GM12872 (cell line): Measurements from ENCODE around the gene SNX25.

Experiments
- CTCF ChIP-seq: IDR thresholded peaks from 3 replicates; pipeline ENCODE4 v1.5.1; 2011; ENCODE audit warnings: low read depth, mild to moderate bottlenecking, low read length, moderate library complexity; ENCODE audit not compliant: insufficient read depth

SNX25 gene

GRCh38 chr4:185276036-185276435 lies 66.6 kb downstream of the SNX25 start:
- no peak for TF ChIP-seq CTCF

- TF ChIP-seq CTCF, result no peak
Measured at GRCh38 chr4:185278716-185279115, 69.3 kb downstream of the SNX25 start.

GRCh38 chr4:185280608-185281007 lies 71.2 kb downstream of the SNX25 start:
- no peak for TF ChIP-seq CTCF

- no peak for TF ChIP-seq CTCF
Measured at GRCh38 chr4:185282968-185283367, 73.6 kb downstream of the SNX25 start.

DNA sequence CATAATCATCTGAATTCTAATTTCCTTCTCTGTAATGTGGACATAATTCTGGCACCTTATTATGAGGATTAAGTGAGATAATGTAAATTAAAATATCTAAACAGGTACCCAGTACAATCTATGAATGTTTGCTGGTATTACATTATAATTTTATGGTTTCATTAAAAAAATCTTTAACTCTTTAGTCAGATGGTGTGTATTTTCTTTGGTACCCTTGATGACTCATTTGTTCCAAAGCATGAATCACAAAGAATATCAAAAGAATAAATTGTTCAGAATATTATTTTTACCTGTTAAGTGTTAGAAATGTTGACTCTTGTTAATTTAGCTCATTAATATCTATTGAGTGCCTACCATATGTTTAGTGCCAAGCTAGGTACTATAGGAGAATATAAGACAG lies 74.3 kb downstream of the SNX25 start:
- TF ChIP-seq CTCF, result no peak

DNA sequence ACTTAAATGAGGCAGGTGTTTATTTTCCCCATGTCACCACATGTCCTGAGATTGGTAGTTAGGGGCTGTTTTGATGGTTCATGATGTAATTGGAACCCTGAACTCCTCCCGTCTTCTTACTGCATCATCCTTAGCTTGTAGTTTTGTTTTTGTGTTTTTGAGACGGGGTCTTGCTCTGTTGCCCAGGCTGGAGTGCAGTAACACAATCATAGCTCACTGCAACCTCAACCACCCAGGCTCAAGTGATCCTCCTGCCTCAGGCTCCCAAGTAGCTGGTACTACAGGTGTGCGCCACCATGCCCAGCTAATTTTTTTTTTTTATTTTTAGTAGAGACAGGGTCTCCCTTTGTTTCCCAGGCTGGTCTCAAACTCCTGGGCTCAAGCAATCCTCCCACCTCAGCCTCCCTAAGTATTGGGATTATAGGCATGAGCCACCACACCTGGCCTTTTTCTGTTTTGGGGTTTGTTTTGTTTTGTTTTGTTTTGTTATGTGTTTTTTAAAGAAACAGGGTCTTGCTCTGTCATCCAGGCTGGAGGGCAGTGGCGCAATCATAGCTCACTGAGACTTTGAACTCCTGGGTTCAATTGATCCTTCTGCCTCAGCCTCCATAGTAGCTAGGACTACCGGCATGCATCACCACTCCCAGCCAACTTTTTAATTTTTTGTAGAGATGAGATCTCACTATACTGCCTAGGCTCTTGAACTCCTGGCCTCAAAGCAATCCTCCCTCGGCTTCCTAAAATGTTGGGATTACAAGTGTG lies 76.4 kb downstream of the SNX25 start:
- TF ChIP-seq CTCF, result no peak

DNA sequence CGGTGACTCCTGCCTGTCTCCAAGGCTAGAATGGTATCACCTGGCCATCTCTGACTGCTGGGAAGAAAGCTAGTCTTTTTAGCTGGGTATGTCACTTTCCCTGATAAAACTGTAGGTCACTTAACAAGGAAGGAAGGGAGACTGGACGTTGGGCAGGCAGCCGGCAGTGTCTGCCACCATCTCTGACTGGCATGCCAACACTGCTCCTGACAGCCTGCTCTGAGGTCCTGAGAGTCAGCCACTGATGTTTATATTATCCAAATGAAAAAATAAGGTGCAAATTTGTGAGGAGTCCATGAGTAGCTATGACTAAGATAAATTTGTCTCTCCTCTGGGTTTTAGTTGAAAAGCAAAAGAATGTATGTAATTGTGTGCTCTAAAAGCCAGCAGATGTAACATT lies 77.2 kb downstream of the SNX25 start:
- no peak for TF ChIP-seq CTCF
